GM12872 (cell line): ENCODE measurements around the gene THAP8.

Experiments used
- CTCF ChIP-seq: IDR thresholded peaks from 3 replicates; pipeline ENCODE4 v1.5.1; 2011; ENCODE audit warnings: low read depth, mild to moderate bottlenecking, low read length, moderate library complexity; ENCODE audit not compliant: insufficient read depth

Gene THAP8

GRCh38 chr19:35992907-35993765 is 60.9 kb downstream of the THAP8 start:
- TF ChIP-seq CTCF = no peak

- TF ChIP-seq CTCF = no peak
These were observed 62.2 kb downstream of the THAP8 start for GRCh38 chr19:35991731-35992450.

GRCh38 chr19:35990771-35991730 is 63.0 kb downstream of the THAP8 start:
- TF ChIP-seq CTCF = no peak

- TF ChIP-seq CTCF = no peak
These were observed 63.9 kb downstream of the THAP8 start for GRCh38 chr19:35990156-35990555.

GRCh38 chr19:35988824-35989223 is 65.3 kb downstream of the THAP8 start:
- TF ChIP-seq CTCF = no peak

- TF ChIP-seq CTCF = no peak
These were observed 66.6 kb downstream of the THAP8 start for GRCh38 chr19:35987571-35987896.
